Hematopoietic multipotent progenitor cell (in vitro differentiated cells): ENCODE data around the gene NUF2. TPM values are rescaled to one million over a fixed set of nuclear protein-coding genes. Genes with fewer than 3 reads are reported as not detected.
"Not testable (repeated sequence)": the region's sequence is repeated elsewhere in the genome, so short reads cannot be mapped to it uniquely, and the experiment has no call there.

ENCODE experiments used
- DNase-seq, 3 donors: peaks; one replicate each; pipeline ENCODE4 v3.0.0-alpha.2; 2011 to 2015; ENCODE audit warnings: low read depth in 2 of 3, low spot score in 2 of 3
- total RNA-seq: library from RNA; depleted of rRNA; stranded (reverse); fragments of >200 nt; gene quantifications from one replicate; pipeline ENCODE4 v1.2.3, GENCODE V29; 2012

Gene NUF2
- 1.6 TPM for total RNA-seq

DNA sequence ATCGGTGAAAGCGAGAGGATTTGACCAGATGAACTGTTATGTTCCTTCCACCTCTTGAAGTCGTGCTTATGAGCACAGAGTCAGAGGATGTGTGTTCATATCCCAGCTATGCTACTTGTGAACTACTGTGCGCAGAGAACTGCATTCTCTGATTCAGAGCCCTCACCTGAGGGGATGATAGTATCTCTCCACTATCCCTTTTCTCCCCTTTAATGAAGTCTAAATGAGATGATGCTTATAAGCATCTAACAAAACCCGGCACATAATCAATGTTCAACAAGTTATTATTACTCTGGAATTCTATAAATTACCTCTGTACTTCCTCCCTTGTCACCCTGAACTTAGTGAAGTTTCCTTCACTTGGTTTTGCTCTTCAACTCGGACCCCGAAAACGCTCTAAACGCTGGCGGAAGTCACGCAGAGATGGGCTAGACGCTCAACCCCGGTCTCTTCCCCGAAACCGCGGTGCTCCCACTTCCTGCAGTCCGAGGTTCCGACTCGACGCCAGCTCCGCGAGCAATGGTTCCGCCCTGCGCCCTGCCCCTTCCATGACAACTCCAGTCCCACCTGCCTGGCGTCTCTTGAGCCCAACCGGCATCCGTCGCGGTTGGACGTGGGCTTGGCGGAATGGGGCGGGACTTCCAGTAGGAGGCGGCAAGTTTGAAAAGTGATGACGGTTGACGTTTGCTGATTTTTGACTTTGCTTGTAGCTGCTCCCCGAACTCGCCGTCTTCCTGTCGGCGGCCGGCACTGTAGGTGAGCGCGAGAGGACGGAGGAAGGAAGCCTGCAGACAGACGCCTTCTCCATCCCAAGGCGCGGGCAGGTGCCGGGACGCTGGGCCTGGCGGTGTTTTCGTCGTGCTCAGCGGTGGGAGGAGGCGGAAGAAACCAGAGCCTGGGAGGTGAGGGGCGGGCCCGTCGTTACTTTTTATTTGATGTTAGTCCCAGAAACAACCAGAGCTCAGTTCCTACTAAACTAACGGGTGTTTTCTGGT, at the start of gene NUF2:
Gene NUF2 (plus strand): TSS at position 644 of the 995 bp plus-strand sequence. CDS start 4,098 bp downstream, outside the sequence.
- peak; percentile 92 to 99 (median 98) for DNase-seq

- DNase-seq, result no peak
Measured at GRCh38 chr1:163273766-163274441, 47.9 kb upstream of the NUF2 start.

GRCh38 chr1:163275222-163275621, 46.5 kb upstream of the NUF2 start:
- DNase-seq, result no peak

GRCh38 chr1:163278602-163279001, 43.2 kb upstream of the NUF2 start:
- no peak for DNase-seq

DNA sequence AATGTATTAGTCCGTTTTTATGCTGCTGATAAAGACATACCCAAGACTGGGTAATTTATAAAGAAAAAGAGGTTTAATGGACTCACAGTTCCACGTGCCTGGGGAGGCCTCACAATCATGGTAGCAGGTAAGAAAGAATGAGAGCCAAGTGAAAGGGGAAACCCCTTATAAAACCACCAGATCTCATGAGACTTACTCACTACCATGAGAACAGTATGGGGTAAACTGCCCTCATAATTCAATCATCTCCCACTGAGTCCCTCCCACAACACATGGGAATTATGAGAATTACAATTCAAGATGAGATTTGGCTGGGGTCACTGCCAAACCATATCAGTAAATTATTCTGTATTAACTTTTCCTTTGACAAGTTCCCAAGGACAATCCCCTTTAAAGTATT, 36.9 kb upstream of the NUF2 start:
- DNase-seq, result not testable (repeated sequence)

DNA sequence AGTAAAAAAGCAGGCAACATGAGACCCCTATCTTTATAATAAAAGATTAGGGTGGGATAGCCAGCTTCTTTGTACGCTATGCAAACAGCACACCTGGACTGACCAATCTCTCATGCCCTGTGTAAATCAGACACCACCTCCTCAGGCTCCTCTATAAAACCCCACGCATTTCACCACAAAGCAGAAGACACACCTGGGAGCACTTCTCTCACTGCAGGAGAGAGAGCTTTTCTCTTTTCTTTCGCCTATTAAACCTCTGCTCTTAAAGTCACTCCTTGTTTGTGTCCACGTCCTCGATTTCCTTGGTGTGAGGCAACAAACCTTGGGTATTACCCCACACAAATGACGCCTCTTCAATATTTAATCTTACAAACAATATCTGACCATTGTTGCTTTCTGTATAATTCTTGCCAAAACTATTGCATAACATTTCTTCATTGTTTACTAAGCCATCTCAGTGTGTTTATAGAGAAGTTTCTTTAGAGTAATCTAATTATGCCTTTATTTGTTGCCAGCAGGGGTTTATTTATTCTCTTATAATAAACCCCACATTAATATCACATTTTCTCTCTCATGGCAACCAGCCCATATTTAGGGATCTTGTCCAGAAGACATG, 31.6 kb upstream of the NUF2 start:
- no peak for DNase-seq

DNA sequence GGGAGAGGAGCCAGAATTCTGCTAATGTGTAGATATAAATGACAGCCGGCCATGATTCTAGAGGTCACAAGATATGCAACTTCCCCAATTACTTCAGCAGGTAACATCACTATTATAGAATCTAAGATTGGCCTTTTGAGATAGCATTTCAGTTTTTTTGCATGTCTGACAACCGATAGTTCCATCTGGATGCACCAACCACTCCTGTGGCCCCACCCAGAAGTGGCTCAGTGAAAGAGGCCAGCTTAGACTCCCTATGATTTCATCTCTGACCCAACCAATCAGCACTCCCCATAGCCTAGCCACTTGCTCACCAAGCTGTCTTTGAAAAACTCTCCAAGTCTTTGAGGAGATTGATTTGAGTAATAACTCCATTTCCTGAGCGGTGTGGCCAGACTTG, 30.3 kb upstream of the NUF2 start:
- DNase-seq, result no peak

DNA sequence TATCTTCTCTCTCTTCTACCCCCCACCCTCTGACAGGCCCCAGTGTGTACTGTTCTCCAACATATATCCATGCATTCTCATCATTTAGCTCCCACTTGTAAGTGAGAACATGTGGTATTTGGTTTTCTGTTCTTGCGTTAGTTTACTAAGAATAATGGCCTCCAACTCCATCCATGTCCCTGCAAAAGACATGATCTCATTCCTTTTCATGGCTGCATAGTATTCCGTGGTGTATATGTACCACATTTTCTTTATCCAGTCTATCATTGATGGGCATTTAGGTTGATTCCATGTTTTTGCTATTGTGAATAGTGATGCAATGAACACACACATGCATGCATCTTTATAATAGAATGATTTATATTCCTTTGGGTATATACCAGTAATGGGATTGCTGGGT, 29.6 kb upstream of the NUF2 start:
- not testable (repeated sequence) for DNase-seq

- not testable (repeated sequence) for DNase-seq
Measured at GRCh38 chr1:163293497-163293896, 28.3 kb upstream of the NUF2 start.

DNA sequence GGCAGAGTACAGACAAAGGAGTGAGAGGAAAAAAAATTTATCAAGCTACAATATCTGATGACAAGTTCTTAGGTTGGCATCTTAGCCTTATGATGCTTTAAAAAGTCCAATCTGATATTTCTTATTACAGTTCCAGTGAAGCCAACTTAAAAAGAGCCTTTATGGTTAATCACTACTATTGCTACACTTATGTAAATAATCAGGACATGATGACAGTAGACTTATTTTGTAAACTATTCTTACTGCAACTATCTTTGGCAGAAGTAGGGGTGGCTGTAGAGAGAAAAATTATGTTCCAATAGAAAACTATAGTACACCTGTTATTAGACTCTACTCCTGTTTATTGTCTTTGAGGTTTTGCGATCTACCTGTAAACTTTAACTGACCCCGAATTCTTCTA, 25.8 kb upstream of the NUF2 start:
- no peak for DNase-seq

DNA sequence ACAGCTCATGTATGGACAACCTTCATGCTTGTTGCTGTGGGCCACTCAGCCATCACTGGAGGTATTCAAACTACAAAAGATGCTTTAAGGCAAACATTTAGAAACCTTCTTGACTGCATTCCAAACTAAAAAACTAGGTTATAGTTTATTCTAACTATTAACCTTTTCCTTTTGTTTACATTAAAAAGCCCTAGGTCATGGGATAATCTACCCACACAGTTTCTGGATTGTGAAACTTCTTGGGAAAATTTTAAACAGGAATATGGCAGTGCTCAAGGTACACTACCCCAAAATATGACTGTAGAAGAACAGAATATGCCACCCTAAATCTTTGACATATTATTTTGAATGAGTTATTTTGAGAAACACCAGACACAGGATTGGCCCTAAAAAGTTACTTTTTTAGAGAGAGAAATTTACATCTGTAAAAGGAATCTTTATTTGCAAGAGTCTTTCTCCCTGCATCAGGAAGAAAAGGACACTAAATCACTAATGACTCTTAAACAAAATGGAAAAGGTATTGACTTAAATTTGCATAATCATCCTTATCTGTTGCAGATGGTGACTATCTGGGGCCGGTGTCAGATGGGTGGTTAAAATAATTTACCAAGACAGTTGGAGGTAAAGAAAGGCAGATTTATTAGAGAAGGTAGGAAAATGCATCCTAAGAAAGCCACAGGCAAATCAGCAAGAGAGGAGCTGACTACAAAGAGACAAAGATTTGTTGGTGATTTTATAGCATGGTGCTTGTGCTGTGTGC, 25.1 kb upstream of the NUF2 start:
- DNase-seq, result no peak

DNA sequence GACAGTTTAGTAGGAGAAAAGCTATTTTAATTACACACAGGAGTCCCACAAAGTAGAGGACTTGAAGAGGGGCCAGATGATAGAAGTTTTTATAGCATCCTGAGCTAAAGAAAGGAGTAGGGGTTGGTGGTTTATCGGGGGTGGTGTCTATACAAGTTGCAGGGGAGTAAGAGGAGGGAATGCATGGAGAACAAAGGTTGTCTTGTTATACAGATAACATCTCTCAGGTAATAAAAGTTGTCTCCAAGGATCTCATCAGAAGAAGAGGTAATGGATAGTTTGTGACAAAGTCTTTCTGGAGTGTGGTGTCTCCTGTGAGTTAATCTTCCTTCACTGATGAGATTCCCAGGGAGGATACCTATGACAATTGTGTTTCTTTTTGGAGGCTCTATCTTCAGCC, 23.4 kb upstream of the NUF2 start:
- DNase-seq, result no peak

GRCh38 chr1:163300568-163300967, 21.2 kb upstream of the NUF2 start:
- no peak for DNase-seq

DNA sequence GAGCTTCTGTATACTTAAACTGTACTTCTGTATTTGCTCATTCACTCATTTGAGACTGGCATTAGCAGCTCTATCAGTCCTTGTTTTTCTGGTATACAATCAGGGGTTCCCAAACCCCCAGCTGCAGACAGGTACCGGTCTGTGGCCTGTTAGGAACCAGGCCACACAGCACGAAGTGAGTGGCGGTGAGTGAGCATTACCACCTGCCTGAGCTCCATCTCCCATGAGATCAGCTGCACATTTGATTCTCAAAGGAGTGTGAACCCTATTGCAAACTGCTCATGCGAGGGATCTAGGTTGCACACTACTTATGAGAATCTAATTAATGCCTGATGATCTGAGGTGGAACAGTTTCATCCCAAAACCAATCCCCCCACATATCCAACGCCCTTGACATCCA, 18.2 kb upstream of the NUF2 start:
- DNase-seq, result no peak

DNA sequence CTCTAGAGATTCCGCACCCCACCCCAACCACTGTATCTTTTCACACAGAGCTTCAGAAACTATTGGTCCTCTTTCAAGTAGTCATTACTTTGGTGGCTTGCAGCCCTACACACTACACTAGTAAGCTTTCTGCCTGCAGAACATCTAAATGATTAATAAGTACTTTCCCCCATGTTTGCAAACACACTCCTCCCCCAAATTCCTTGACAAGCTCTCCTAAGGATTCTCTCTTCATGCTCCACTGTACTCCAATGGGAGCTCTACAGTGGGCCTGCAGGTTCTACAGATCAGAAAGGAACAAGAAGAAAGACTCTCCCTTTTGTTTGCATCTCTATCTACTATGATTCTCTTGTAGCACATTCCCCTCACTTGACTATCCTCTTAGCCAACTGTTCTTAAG, 16.3 kb upstream of the NUF2 start:
- no peak for DNase-seq

DNA sequence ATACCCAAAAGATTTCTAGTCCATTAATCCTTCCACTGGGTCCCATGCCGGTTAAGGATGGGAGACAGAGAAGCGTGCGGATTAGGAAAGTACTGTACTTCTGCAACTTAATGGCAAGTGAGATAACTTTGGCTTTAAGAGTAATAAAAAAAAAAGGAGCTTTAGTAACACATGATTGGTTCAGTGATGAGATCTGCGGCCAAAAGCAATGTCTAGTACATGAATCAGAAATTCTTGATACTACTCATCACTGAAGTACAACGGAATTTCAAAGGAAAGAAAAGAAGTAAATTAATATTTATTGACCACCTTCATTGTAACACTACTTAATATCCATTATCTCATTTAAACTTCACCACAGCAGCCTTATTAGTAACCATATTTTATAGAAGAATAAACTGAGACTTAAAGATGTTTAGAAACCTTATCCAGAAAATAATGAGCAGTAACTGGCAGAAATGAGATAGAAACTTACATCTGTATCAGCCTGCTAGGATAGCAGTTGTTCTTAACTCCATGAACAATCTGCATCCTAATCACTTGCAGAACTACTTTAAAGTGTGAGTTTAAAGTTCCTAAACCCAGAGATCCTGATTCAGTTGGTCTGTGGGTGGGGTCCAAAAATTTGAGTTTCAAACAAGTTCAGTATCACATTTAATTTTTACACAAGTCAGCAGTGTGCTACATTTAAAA, 14.1 kb upstream of the NUF2 start:
- no peak for DNase-seq

GRCh38 chr1:163308811-163309210, 12.9 kb upstream of the NUF2 start:
- no peak for DNase-seq

GRCh38 chr1:163315773-163316374, 5.9 kb upstream of the NUF2 start:
- DNase-seq, result peak; percentile 13 to 69 (median 37)

- peak in 1 of 3 donors; percentile 0 for DNase-seq
Measured at GRCh38 chr1:163320891-163321290, 863 bp upstream of the NUF2 start.

DNA sequence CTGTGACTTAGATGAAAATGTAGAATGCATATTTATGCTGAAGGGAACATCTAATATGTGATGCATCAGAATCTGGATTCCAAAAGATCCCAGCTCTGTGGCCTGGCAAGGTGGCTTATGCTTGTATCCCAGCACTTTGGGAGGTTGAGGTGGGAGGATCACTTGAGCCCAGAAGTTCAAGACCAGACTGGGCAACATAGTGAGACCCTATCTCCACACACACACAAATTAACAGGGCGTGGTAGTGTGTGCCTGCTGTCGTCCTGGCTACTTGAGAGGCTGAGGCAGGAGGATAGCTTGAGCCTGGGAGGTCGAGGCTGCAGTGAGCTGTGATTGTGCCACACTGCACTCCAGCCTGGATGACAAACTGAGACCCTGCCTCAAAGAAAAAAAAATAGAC, 1.6 kb downstream of the NUF2 start:
- not testable (repeated sequence) for DNase-seq
